HL-60 (cell line): ENCODE measurements around the gene SIX4.

ENCODE experiments used
- GABPA ChIP-seq: IDR thresholded peaks from 2 replicates; pipeline ENCODE4 v1.6.1; 2012; ENCODE audit warnings: low read depth
- POLR2AphosphoS5 ChIP-seq: IDR thresholded peaks from 2 replicates; pipeline ENCODE4 v1.6.1; 2012; ENCODE audit warnings: low read depth
- TF ChIP-seq, protein P1 (sequence below): IDR thresholded peaks from one replicate; pipeline ENCODE4 v1.5.1; 2011; ENCODE audit warnings: low read length, control low read depth, inconsistent platforms; ENCODE audit not compliant: insufficient read depth

GRCh38 chr14:60734465-60735242, 10.5 kb upstream of the SIX4 start, which contains the start of gene MNAT1:
- TF ChIP-seq, protein P1, sequence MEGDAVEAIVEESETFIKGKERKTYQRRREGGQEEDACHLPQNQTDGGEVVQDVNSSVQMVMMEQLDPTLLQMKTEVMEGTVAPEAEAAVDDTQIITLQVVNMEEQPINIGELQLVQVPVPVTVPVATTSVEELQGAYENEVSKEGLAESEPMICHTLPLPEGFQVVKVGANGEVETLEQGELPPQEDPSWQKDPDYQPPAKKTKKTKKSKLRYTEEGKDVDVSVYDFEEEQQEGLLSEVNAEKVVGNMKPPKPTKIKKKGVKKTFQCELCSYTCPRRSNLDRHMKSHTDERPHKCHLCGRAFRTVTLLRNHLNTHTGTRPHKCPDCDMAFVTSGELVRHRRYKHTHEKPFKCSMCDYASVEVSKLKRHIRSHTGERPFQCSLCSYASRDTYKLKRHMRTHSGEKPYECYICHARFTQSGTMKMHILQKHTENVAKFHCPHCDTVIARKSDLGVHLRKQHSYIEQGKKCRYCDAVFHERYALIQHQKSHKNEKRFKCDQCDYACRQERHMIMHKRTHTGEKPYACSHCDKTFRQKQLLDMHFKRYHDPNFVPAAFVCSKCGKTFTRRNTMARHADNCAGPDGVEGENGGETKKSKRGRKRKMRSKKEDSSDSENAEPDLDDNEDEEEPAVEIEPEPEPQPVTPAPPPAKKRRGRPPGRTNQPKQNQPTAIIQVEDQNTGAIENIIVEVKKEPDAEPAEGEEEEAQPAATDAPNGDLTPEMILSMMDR: no peak
- TF ChIP-seq POLR2AphosphoS5 (peak; percentile 95), GABPA (peak; percentile 87)
